GM12874 (cell line): ENCODE data around the gene TARS2.

Experiments
- TF ChIP-seq, protein P1 (sequence below): IDR thresholded peaks from 2 replicates; pipeline ENCODE4 v1.5.1; 2011; ENCODE audit warnings: low read depth, mild to moderate bottlenecking, control low read depth, low read length, moderate library complexity; ENCODE audit not compliant: insufficient read depth

Gene TARS2

DNA sequence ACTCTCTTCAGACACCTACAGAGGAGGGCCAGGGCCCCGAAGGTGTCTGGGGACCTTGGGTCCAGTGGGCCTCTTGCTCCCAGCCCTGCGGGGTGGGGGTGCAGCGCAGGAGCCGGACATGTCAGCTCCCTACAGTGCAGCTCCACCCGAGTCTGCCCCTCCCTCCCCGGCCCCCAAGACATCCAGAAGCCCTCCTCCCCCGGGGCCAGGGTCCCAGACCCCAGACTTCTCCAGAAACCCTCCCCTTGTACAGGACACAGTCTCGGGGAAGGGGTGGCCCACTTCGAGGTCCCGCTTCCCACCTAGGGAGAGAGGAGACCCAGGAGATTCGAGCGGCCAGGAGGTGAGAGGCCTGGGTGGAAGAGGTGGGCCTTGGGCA is 65.7 kb downstream of the TARS2 start:
- TF ChIP-seq, protein P1, sequence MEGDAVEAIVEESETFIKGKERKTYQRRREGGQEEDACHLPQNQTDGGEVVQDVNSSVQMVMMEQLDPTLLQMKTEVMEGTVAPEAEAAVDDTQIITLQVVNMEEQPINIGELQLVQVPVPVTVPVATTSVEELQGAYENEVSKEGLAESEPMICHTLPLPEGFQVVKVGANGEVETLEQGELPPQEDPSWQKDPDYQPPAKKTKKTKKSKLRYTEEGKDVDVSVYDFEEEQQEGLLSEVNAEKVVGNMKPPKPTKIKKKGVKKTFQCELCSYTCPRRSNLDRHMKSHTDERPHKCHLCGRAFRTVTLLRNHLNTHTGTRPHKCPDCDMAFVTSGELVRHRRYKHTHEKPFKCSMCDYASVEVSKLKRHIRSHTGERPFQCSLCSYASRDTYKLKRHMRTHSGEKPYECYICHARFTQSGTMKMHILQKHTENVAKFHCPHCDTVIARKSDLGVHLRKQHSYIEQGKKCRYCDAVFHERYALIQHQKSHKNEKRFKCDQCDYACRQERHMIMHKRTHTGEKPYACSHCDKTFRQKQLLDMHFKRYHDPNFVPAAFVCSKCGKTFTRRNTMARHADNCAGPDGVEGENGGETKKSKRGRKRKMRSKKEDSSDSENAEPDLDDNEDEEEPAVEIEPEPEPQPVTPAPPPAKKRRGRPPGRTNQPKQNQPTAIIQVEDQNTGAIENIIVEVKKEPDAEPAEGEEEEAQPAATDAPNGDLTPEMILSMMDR = no peak

DNA sequence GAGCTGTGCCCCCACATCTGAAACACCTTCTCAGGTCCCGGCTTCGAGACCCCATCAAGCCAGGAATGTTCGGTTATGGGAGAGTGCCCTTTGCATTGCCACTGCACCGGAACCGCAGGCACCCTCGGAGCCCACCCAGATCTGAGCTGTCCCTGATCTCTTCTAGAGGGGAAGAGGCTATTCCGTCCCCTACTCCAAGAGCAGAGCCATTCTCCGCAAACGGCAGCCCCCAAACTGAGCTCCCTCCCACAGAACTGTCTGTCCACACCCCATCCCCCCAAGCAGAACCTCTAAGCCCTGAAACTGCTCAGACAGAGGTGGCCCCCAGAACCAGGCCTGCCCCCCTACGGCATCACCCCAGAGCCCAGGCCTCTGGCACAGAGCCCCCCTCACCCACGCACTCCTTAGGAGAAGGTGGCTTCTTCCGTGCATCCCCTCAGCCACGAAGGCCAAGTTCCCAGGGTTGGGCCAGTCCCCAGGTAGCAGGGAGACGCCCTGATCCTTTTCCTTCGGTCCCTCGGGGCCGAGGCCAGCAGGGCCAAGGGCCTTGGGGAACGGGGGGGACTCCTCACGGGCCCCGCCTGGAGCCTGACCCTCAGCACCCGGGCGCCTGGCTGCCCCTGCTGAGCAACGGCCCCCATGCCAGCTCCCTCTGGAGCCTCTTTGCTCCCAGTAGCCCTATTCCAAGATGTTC is 66.3 kb downstream of the TARS2 start:
- TF ChIP-seq, protein P1 = no peak

DNA sequence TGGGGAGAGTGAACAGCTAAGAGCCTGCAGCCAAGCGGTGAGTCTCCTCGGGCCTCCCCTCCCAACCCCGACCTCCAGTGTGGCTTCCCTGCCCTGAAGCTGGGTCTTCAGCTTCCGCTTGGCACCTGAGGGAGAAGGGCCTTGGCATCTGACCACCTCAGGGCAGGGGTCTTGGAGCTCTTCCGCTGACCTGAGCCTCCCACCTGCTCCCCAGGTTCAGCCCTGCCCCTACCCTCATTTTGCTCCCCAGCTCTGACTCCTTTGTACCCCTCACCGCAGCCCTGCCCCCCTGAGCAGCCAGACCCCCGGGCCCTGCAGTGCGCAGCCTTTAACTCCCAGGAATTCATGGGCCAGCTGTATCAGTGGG is 66.8 kb downstream of the TARS2 start:
- TF ChIP-seq, protein P1 = no peak

DNA sequence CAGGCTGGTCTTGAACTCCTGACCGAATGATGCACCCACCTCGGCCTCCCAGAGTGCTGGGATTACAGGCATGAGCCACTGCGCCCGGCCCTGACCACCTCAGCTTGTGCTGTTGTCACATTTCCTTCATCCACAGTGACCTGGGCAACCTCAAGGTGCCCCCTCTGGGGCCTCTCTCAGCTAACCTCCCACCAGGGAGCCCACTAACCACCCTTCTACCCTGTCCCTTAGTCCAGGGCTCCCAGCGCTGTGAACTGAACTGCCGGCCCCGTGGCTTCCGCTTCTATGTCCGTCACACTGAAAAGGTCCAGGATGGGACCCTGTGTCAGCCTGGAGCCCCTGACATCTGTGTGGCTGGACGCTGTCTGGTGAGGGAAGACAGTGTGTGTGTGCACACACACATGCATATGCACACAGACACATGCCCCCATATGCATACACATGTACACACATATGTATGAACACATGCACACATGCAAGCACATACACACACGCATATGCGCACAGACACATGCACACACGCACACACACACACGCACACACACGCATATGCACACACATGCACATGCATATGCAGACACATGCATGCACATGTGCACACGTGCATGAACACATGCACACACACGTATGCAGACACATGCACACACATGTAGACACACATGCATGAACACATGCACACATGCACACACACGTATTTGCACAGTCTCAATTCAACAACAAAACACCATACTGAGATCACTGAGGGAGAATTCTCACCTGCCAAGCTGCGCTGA is 68.2 kb downstream of the TARS2 start:
- TF ChIP-seq, protein P1 = no peak

DNA sequence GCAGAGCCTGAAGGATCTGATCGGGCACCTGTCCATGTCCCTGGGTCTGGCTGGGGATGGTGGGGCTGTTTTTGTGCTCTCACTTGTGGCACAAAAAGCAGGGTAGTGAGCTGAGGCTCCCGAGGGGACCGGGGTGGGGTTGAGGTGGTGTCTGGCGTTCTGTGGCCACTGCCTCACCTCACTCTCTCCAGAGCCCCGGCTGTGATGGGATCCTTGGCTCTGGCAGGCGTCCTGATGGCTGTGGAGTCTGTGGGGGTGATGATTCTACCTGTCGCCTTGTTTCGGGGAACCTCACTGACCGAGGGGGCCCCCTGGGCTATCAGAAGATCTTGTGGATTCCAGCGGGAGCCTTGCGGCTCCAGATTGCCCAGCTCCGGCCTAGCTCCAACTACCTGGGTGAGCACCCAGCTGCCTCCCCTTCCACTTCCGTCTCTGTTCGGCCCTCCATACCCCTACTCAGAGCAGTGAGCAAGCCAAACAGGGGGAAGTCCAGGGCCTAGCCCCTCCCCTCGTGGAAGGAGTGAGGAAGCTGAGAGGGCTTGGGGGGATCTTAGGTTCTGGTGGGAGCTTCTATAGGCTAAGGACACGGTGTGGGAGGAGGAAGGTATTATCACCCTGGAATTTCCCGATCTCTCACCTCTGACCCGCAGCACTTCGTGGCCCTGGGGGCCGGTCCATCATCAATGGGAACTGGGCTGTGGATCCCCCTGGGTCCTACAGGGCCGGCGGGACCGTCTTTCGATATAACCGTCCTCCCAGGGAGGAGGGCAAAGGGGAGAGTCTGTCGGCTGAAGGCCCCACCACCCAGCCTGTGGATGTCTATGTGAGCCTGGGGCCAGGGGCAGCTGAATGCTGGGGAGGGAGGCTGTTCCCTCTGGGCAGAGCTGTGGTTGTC is 69.0 kb downstream of the TARS2 start:
- TF ChIP-seq, protein P1 = no peak

DNA sequence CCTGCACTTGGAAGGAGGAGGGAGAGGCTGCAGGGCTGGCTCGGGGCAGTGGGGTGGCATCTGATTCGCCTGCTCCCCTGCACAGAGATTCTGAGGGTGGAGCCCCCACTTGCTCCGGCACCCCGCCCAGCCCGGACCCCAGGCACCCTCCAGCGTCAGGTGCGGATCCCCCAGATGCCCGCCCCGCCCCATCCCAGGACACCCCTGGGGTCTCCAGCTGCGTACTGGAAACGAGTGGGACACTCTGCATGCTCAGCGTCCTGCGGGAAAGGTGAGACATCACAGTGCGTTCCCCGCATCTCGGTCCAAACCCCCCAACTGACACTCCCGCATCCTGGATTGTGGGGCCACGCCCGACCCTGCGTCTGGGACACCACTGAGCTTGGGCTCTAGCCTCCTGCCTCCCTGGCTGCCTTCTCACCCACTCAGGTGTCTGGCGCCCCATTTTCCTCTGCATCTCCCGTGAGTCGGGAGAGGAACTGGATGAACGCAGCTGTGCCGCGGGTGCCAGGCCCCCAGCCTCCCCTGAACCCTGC is 69.9 kb downstream of the TARS2 start:
- TF ChIP-seq, protein P1 = no peak
